Measurements from ENCODE around the gene LRP3. TPM values are rescaled to one million over a fixed set of nuclear protein-coding genes. Genes with fewer than 3 reads are reported as not detected.
A peak's percentile ranks its signal among the peaks of the same experiment; 100 is the strongest.

LRP3 gene
- total and polyA plus RNA-seq, 2 of the 13 experiments (the other 11 are each of a cell fraction or from before 2014, with no cell fraction given): 17.6 to 51.6 TPM

- TF ChIP-seq YEATS4 (CRISPR knock-in tag; IDR thresholded peaks at IDR 0.05; ENCODE audit: borderline replicate concordance) (peak; percentile 87), JARID2 (CRISPR knock-in tag; IDR thresholded peaks at IDR 0.05; ENCODE audit: insufficient replicate concordance) (no peak), ZHX1 (CRISPR knock-in tag; IDR thresholded peaks at IDR 0.05; ENCODE audit: low read depth) (peak; percentile 13; the same call in 1 of the 2 replicates), CREM (IDR thresholded peaks at IDR 0.05) (0 out of 2 replicates have a peak, but pooled peaks have one; percentile 33), CREM (CRISPR knock-in tag; IDR thresholded peaks at IDR 0.05) (no peak), MTF1 (CRISPR knock-in tag; IDR thresholded peaks at IDR 0.05) (no peak), HNF1B (CRISPR knock-in tag; IDR thresholded peaks at IDR 0.05) (peak; percentile 81), ZNF513 (CRISPR knock-in tag; conservative IDR thresholded peaks at IDR 0.05) (no peak), NFYB (CRISPR knock-in tag; IDR thresholded peaks at IDR 0.05) (peak; percentile 12; the same call in 1 of the 2 replicates), ZNF75D (CRISPR knock-in tag; IDR thresholded peaks at IDR 0.05; ENCODE audit: borderline replicate concordance) (no peak), KDM2A (CRISPR knock-in tag; IDR thresholded peaks at IDR 0.05; ENCODE audit: borderline replicate concordance, low read depth) (peak; percentile 74; the same call in 1 of the 2 replicates), ZNF772 (CRISPR knock-in tag; IDR thresholded peaks at IDR 0.05) (peak; percentile 93), ARNT2 (CRISPR knock-in tag; IDR thresholded peaks at IDR 0.05; ENCODE audit: low read depth) (0 out of 2 replicates have a peak, but pooled peaks have one; percentile 54), CHCHD3 (CRISPR knock-in tag; IDR thresholded peaks at IDR 0.05) (no peak), HBP1 (CRISPR knock-in tag; IDR thresholded peaks at IDR 0.05; ENCODE audit: low read depth) (peak; percentile 51), TRIM22 (IDR thresholded peaks at IDR 0.05) (no peak), NCOA2 (CRISPR knock-in tag; IDR thresholded peaks at IDR 0.05) (no peak; the same call in 1 of the 2 replicates), ZNF274 (CRISPR knock-in tag; IDR thresholded peaks at IDR 0.05) (no peak; the same call in 1 of the 2 replicates), AHR (CRISPR knock-in tag; IDR thresholded peaks at IDR 0.05) (no peak), E2F5 (CRISPR knock-in tag; conservative IDR thresholded peaks at IDR 0.05) (no peak; the same call in 1 of the 2 replicates)
These were observed 17.3 kb upstream of the LRP3 start (continued) for GRCh38 chr19:33176670-33177416.
